HEK293 (cell line): ENCODE measurements around the gene MCU.

Experiments used
- CTCF ChIA-PET: fragments of 350-600 bp; formaldehyde crosslinking; extraction: SDS; loops from one replicate; lab custom pipeline; 2021; ENCODE audit warnings: antibody characterized with exemption; lab: Yijun Ruan, JAX
- POLR2A ChIA-PET: fragments of 300-600 bp; formaldehyde crosslinking; extraction: SDS; loops from one replicate; lab custom pipeline; 2020; ENCODE audit warnings: antibody characterized with exemption, inconsistent platforms; lab: Yijun Ruan, JAX
- H3K27ac ChIP-seq: fragments of 200-500 bp; sonication (Bioruptor generic); 2 replicates; pipeline ENCODE4 v1.5.1; 2014; ENCODE audit warnings: low read depth, low read length, control low read depth, inconsistent platforms; ENCODE audit errors: extremely low read depth
- H3K36me3 ChIP-seq, 2 experiments: fragments of 200-500 bp in 1 of 2; sonication (Bioruptor generic) in 1 of 2; 1 replicate in 1 of 2; 2 replicates in 1 of 2; pipeline ENCODE4 v1.5.1; 2014 to 2017; ENCODE audit warnings: inconsistent platforms in 2 of 2, low read length in 2 of 2; ENCODE audit not compliant: control insufficient read depth in 2 of 2, insufficient read depth in 1 of 2
- H3K4me1 ChIP-seq: fragments of 200-500 bp; sonication (Bioruptor generic); 2 replicates; pipeline ENCODE4 v1.5.1; 2014; ENCODE audit warnings: mild to moderate bottlenecking, low read length, inconsistent platforms; ENCODE audit not compliant: control insufficient read depth, insufficient read depth
- H3K4me3 ChIP-seq: 2 replicates; pipeline ENCODE4 v1.5.1; 2011; ENCODE audit warnings: low read depth, mild to moderate bottlenecking, control low read depth, low read length, moderate library complexity
- H3K9me3 ChIP-seq: fragments of 200-500 bp; sonication (Bioruptor generic); 2 replicates; pipeline ENCODE4 v1.5.1; 2014; ENCODE audit warnings: low read depth, low read length, inconsistent platforms; ENCODE audit not compliant: control insufficient read depth, insufficient read depth
- HOXC10 ChIP-seq: sonication (generic); formaldehyde crosslinking; IDR thresholded peaks from 2 replicates; pipeline ENCODE4 v1.8.1; 2023; ENCODE audit warnings: mild to moderate bottlenecking, missing genetic modification reagents
- KLF16 ChIP-seq: fragments of 450-650 bp; formaldehyde crosslinking; IDR thresholded peaks from 2 replicates; pipeline ENCODE4 v1.5.1; 2017; ENCODE audit warnings: missing biosample characterization, missing genetic modification characterization
- MYNN ChIP-seq: fragments of 450-650 bp; formaldehyde crosslinking; IDR thresholded peaks from 2 replicates; pipeline ENCODE4 v1.5.1; 2016; ENCODE audit warnings: missing biosample characterization, missing genetic modification characterization, borderline replicate concordance
- OSR2 ChIP-seq: fragments of 450-650 bp; formaldehyde crosslinking; IDR thresholded peaks from 2 replicates; pipeline ENCODE4 v1.5.1; 2016; ENCODE audit warnings: missing biosample characterization, missing genetic modification characterization
- SCRT1 ChIP-seq: fragments of 450-650 bp; formaldehyde crosslinking; IDR thresholded peaks from 2 replicates; pipeline ENCODE4 v1.5.1; 2016; ENCODE audit warnings: missing biosample characterization, missing genetic modification characterization, borderline replicate concordance
- SCRT2 ChIP-seq: fragments of 450-650 bp; formaldehyde crosslinking; IDR thresholded peaks from 2 replicates; pipeline ENCODE4 v1.5.1; 2016; ENCODE audit warnings: missing biosample characterization, missing genetic modification characterization
- SP2 ChIP-seq: fragments of 450-650 bp; formaldehyde crosslinking; IDR thresholded peaks from 2 replicates; pipeline ENCODE4 v1.5.1; 2016; ENCODE audit warnings: missing biosample characterization, missing genetic modification characterization
- ZBTB17 ChIP-seq: fragments of 450-650 bp; formaldehyde crosslinking; IDR thresholded peaks from 2 replicates; pipeline ENCODE4 v1.5.1; 2016; ENCODE audit warnings: missing biosample characterization, missing genetic modification characterization
- ZEB2 ChIP-seq: fragments of 450-650 bp; formaldehyde crosslinking; IDR thresholded peaks from 2 replicates; pipeline ENCODE4 v1.5.1; 2016; ENCODE audit warnings: missing biosample characterization, missing genetic modification characterization
- ZNF169 ChIP-seq: fragments of 450-650 bp; formaldehyde crosslinking; IDR thresholded peaks from 2 replicates; pipeline ENCODE4 v1.5.1; 2016; ENCODE audit warnings: missing biosample characterization, missing genetic modification characterization
- ZNF324 ChIP-seq: fragments of 450-650 bp; formaldehyde crosslinking; IDR thresholded peaks from 2 replicates; pipeline ENCODE4 v1.5.1; 2016; ENCODE audit warnings: missing biosample characterization, missing genetic modification characterization
- ZNF350 ChIP-seq: fragments of 450-650 bp; formaldehyde crosslinking; IDR thresholded peaks from 2 replicates; pipeline ENCODE4 v1.5.0; 2017; ENCODE audit warnings: missing biosample characterization, mild to moderate bottlenecking, missing genetic modification characterization
- ZNF391 ChIP-seq: fragments of 450-650 bp; formaldehyde crosslinking; IDR thresholded peaks from 2 replicates; pipeline ENCODE4 v1.5.1; 2016; ENCODE audit warnings: low read depth, missing biosample characterization, missing genetic modification characterization, borderline replicate concordance
- ZNF404 ChIP-seq: fragments of 450-650 bp; formaldehyde crosslinking; IDR thresholded peaks from 2 replicates; pipeline ENCODE4 v1.5.1; 2017; ENCODE audit warnings: missing biosample characterization, missing genetic modification characterization
- ZNF423 ChIP-seq: fragments of 450-650 bp; formaldehyde crosslinking; IDR thresholded peaks from 2 replicates; pipeline ENCODE4 v1.5.1; 2016; ENCODE audit warnings: missing biosample characterization, missing genetic modification characterization
- ZNF664 ChIP-seq: fragments of 450-650 bp; formaldehyde crosslinking; IDR thresholded peaks from 2 replicates; pipeline ENCODE4 v1.5.1; 2016; ENCODE audit warnings: missing biosample characterization, missing genetic modification characterization
- ZNF707 ChIP-seq: fragments of 450-650 bp; formaldehyde crosslinking; IDR thresholded peaks from 2 replicates; pipeline ENCODE4 v1.5.1; 2016; ENCODE audit warnings: missing biosample characterization, missing genetic modification characterization
- TF ChIP-seq, protein P1 (sequence below): fragments of 450-650 bp; formaldehyde crosslinking; IDR thresholded peaks from 2 replicates; pipeline ENCODE4 v1.5.1; 2016; ENCODE audit warnings: missing biosample characterization, missing genetic modification characterization, low read depth
- TF ChIP-seq, protein P2 (sequence below): fragments of 450-650 bp; formaldehyde crosslinking; IDR thresholded peaks from 2 replicates; pipeline ENCODE4 v1.5.1; 2016; ENCODE audit warnings: missing biosample characterization, missing genetic modification characterization
- TF ChIP-seq, protein P3 (sequence below): fragments of 450-650 bp; formaldehyde crosslinking; conservative IDR thresholded peaks from 2 replicates; pipeline ENCODE4 v1.5.1; 2016; ENCODE audit warnings: low read depth, missing biosample characterization, missing genetic modification characterization
- TF ChIP-seq, protein P4 (sequence below): fragments of 450-650 bp; formaldehyde crosslinking; IDR thresholded peaks from 2 replicates; pipeline ENCODE4 v1.5.1; 2017; ENCODE audit warnings: missing biosample characterization, missing genetic modification characterization
- TF ChIP-seq, protein P5 (sequence below): IDR thresholded peaks from 2 replicates; pipeline ENCODE4 v1.6.1; 2011; ENCODE audit warnings: mild to moderate bottlenecking, low read depth, low read length, borderline replicate concordance
- TF ChIP-seq, protein P6 (sequence below): fragments of 450-650 bp; formaldehyde crosslinking; conservative IDR thresholded peaks from 2 replicates; pipeline ENCODE4 v1.5.1; 2016; ENCODE audit warnings: low read depth, missing biosample characterization, missing genetic modification characterization

The MCU gene

DNA sequence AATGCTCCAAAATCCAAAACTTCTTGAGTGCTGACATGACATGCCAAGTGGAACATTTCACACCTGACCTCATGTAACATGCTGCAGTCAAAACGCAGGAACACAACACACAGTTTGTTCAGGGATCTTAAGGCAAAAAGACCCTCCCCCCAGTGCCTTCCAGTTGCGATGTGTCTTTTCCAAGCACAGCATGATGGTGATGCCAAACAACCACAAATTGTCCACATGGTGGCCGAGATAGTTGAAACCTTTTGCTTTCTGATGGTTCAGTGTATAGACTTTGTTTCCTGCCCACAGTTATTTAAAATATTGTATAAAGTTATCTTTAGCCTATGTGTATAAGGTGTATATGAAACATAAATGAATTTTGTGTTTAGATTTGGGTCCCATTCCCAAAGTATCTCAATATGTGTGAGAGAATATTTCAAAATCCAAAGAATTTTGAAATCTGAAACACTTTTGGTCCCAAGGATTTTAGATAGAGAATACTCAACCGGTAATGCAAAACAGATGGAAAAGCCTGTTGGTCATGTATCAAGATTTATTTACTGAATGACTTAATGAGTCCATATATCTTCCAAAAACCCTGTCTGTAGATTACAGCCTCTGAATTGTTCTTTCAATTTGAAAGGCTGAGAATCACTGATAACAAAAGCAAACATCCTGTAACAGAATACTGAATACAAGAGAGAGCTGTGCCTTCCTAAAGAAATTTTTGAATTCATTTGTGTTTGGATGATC lies 108.2 kb downstream of the MCU start (continued):
- TF ChIP-seq, protein P1, sequence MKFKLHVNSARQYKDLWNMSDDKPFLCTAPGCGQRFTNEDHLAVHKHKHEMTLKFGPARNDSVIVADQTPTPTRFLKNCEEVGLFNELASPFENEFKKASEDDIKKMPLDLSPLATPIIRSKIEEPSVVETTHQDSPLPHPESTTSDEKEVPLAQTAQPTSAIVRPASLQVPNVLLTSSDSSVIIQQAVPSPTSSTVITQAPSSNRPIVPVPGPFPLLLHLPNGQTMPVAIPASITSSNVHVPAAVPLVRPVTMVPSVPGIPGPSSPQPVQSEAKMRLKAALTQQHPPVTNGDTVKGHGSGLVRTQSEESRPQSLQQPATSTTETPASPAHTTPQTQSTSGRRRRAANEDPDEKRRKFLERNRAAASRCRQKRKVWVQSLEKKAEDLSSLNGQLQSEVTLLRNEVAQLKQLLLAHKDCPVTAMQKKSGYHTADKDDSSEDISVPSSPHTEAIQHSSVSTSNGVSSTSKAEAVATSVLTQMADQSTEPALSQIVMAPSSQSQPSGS, result peak; percentile 30; the same call in 1 of the 2 replicates
- peak; percentile 89 for TF ChIP-seq SCRT2
- TF ChIP-seq, protein P2, sequence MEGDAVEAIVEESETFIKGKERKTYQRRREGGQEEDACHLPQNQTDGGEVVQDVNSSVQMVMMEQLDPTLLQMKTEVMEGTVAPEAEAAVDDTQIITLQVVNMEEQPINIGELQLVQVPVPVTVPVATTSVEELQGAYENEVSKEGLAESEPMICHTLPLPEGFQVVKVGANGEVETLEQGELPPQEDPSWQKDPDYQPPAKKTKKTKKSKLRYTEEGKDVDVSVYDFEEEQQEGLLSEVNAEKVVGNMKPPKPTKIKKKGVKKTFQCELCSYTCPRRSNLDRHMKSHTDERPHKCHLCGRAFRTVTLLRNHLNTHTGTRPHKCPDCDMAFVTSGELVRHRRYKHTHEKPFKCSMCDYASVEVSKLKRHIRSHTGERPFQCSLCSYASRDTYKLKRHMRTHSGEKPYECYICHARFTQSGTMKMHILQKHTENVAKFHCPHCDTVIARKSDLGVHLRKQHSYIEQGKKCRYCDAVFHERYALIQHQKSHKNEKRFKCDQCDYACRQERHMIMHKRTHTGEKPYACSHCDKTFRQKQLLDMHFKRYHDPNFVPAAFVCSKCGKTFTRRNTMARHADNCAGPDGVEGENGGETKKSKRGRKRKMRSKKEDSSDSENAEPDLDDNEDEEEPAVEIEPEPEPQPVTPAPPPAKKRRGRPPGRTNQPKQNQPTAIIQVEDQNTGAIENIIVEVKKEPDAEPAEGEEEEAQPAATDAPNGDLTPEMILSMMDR (tag by site-specific recombination), result no peak
- TF ChIP-seq, protein P3, sequence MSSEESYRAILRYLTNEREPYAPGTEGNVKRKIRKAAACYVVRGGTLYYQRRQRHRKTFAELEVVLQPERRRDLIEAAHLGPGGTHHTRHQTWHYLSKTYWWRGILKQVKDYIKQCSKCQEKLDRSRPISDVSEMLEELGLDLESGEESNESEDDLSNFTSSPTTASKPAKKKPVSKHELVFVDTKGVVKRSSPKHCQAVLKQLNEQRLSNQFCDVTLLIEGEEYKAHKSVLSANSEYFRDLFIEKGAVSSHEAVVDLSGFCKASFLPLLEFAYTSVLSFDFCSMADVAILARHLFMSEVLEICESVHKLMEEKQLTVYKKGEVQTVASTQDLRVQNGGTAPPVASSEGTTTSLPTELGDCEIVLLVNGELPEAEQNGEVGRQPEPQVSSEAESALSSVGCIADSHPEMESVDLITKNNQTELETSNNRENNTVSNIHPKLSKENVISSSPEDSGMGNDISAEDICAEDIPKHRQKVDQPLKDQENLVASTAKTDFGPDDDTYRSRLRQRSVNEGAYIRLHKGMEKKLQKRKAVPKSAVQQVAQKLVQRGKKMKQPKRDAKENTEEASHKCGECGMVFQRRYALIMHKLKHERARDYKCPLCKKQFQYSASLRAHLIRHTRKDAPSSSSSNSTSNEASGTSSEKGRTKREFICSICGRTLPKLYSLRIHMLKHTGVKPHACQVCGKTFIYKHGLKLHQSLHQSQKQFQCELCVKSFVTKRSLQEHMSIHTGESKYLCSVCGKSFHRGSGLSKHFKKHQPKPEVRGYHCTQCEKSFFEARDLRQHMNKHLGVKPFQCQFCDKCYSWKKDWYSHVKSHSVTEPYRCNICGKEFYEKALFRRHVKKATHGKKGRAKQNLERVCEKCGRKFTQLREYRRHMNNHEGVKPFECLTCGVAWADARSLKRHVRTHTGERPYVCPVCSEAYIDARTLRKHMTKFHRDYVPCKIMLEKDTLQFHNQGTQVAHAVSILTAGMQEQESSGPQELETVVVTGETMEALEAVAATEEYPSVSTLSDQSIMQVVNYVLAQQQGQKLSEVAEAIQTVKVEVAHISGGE (tag by site-specific recombination), result no peak
- TF ChIP-seq, protein P4, sequence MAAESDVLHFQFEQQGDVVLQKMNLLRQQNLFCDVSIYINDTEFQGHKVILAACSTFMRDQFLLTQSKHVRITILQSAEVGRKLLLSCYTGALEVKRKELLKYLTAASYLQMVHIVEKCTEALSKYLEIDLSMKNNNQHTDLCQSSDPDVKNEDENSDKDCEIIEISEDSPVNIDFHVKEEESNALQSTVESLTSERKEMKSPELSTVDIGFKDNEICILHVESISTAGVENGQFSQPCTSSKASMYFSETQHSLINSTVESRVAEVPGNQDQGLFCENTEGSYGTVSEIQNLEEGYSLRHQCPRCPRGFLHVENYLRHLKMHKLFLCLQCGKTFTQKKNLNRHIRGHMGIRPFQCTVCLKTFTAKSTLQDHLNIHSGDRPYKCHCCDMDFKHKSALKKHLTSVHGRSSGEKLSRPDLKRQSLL (tag by site-specific recombination), result 0 out of 2 replicates have a peak, but pooled peaks have one; percentile 34
- peak; percentile 50 for TF ChIP-seq SP2 (tag by site-specific recombination)
- no peak for TF ChIP-seq ZNF169
- no peak for TF ChIP-seq ZNF404 (tag by site-specific recombination)
- no peak for TF ChIP-seq HOXC10
- TF ChIP-seq ZNF423 (tag by site-specific recombination), result no peak
- no peak for TF ChIP-seq ZNF350 (tag by site-specific recombination)

DNA sequence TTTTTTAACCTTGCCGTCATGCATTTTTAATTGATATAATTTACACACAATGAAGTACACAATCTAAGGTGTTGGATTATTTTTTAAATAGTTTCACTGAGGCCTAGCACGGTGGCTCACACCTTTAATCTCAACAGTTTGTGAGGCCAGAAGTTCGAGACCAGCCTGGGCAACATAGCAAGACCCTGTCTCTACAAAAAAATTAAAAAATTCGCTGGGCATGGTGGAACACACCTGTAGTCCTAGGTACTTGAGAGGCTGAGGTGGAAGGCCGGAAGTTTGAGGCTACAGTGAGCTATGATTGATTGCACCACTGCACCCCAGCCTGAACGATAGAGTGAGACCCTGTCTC lies 108.8 kb downstream of the MCU start:
- CTCF ChIA-PET, result no interaction called here
- no peaks in the 10 kb centered on the region for H3K9me3 ChIP-seq
- POLR2A ChIA-PET, result no interaction called here
- TF ChIP-seq, protein P5, sequence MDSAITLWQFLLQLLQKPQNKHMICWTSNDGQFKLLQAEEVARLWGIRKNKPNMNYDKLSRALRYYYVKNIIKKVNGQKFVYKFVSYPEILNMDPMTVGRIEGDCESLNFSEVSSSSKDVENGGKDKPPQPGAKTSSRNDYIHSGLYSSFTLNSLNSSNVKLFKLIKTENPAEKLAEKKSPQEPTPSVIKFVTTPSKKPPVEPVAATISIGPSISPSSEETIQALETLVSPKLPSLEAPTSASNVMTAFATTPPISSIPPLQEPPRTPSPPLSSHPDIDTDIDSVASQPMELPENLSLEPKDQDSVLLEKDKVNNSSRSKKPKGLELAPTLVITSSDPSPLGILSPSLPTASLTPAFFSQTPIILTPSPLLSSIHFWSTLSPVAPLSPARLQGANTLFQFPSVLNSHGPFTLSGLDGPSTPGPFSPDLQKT, result no peak
- TF ChIP-seq KLF16 (tag by site-specific recombination), result no peak
- TF ChIP-seq, protein P6, sequence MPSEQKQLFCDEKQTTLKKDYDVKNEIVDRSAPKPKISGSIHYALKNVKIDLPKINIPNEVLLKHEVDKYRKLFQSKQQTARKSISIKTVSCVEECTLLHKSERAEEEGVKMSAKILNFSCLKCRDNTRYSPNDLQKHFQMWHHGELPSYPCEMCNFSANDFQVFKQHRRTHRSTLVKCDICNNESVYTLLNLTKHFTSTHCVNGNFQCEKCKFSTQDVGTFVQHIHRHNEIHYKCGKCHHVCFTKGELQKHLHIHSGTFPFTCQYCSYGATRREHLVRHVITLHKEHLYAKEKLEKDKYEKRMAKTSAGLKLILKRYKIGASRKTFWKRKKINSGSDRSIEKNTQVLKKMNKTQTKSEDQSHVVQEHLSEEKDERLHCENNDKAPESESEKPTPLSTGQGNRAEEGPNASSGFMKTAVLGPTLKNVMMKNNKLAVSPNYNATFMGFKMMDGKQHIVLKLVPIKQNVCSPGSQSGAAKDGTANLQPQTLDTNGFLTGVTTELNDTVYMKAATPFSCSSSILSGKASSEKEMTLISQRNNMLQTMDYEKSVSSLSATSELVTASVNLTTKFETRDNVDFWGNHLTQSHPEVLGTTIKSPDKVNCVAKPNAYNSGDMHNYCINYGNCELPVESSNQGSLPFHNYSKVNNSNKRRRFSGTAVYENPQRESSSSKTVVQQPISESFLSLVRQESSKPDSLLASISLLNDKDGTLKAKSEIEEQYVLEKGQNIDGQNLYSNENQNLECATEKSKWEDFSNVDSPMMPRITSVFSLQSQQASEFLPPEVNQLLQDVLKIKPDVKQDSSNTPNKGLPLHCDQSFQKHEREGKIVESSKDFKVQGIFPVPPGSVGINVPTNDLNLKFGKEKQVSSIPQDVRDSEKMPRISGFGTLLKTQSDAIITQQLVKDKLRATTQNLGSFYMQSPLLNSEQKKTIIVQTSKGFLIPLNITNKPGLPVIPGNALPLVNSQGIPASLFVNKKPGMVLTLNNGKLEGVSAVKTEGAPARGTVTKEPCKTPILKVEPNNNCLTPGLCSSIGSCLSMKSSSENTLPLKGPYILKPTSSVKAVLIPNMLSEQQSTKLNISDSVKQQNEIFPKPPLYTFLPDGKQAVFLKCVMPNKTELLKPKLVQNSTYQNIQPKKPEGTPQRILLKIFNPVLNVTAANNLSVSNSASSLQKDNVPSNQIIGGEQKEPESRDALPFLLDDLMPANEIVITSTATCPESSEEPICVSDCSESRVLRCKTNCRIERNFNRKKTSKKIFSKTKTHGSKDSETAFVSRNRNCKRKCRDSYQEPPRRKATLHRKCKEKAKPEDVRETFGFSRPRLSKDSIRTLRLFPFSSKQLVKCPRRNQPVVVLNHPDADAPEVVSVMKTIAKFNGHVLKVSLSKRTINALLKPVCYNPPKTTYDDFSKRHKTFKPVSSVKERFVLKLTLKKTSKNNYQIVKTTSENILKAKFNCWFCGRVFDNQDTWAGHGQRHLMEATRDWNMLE (tag by site-specific recombination), result no peak
- no peak for TF ChIP-seq ZNF391 (tag by site-specific recombination)
- no peak for TF ChIP-seq ZNF707 (tag by site-specific recombination)
- 0 out of 2 replicates have a peak, but pooled peaks have one; percentile 5 for TF ChIP-seq ZBTB17 (tag by site-specific recombination)
- 0 out of 2 replicates have a peak, but pooled peaks have one; percentile 0 for TF ChIP-seq SCRT1 (tag by site-specific recombination)
- peak; percentile 2 for TF ChIP-seq ZEB2 (tag by site-specific recombination)
- no peak for TF ChIP-seq OSR2 (tag by site-specific recombination)
- no peak for TF ChIP-seq MYNN (tag by site-specific recombination)
- no peak for TF ChIP-seq ZNF324 (tag by site-specific recombination)
- TF ChIP-seq ZNF664 (tag by site-specific recombination), result 0 out of 2 replicates have a peak, but pooled peaks have one; percentile 2

More for the DNA sequence above, 108.8 kb downstream of the MCU start:
- Histone ChIP-seq H3K27ac (peak overlapping the region; percentile 20; the same call in 1 of the 2 replicates), H3K4me1 (peaks cover 31% of the 10 kb centered on the region), H3K36me3 (no peaks in the 10 kb centered on the region), H3K4me3 (no peak overlapping the region)
